Measurements from ENCODE around the gene AIG1.
"Not testable (repeated sequence)": the region's sequence is repeated elsewhere in the genome, so short reads cannot be mapped to it uniquely, and the experiment has no call there.

The AIG1 gene

DNA sequence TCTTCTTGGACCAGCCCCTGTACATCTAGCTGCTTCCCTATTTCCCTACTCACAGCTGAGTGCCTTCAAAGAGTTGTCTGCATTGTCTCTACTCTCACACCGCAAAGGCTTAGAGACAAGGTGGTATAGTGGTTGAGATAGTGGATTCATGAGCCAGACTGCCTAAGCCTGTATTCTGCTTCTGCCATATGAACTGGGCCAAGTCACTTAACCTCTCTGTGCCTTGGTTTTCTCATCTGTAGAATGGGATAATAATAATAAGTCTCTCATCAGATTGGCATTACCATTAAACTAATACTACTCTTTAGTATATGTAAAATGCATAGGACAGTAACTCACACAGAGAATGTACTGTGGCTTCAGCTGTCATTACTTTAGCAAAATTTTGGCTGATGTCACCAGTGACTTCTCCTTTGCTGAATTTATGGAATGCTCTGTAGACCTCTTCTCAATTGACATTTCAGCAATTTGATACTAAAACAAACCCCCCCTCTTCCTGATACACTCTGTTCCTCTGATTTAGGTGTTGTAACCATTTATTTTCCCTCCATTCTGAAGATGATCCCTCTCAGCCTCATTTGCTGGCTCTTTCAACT lies 233.7 kb downstream of the AIG1 start:
- no peak overlapping the region for H3K4me3 ChIP-seq (replicated peaks; ENCODE audit: low read depth, low read length)
- no peak for DNase-seq (ENCODE audit: low read depth)
- TF ChIP-seq, protein P1, sequence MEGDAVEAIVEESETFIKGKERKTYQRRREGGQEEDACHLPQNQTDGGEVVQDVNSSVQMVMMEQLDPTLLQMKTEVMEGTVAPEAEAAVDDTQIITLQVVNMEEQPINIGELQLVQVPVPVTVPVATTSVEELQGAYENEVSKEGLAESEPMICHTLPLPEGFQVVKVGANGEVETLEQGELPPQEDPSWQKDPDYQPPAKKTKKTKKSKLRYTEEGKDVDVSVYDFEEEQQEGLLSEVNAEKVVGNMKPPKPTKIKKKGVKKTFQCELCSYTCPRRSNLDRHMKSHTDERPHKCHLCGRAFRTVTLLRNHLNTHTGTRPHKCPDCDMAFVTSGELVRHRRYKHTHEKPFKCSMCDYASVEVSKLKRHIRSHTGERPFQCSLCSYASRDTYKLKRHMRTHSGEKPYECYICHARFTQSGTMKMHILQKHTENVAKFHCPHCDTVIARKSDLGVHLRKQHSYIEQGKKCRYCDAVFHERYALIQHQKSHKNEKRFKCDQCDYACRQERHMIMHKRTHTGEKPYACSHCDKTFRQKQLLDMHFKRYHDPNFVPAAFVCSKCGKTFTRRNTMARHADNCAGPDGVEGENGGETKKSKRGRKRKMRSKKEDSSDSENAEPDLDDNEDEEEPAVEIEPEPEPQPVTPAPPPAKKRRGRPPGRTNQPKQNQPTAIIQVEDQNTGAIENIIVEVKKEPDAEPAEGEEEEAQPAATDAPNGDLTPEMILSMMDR (IDR thresholded peaks at IDR 0.05; ENCODE audit: low read length, missing control alignments): no peak

DNA sequence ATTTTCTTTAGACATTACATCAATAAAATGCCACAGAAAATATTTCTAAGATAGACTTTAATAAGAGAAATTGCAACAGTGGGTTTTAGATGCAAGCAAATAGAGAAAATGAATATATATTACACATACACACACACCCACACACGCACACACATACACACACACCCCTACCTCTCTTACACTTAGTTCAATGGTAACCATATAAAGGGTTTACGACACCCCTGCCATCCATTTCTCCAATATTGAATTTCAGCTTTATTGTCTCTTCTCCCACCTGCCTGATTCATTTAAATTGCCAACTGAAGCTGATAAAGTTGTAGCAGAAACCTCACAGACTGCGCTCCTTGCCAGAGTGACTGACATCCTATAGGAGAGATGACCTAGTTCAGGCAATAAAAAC lies 235.2 kb downstream of the AIG1 start:
- H3K4me3 ChIP-seq (replicated peaks; ENCODE audit: low read depth, low read length): no peak overlapping the region
- DNase-seq (ENCODE audit: low read depth): no peak
- TF ChIP-seq, protein P1 (IDR thresholded peaks at IDR 0.05; ENCODE audit: low read length, missing control alignments): no peak

DNA sequence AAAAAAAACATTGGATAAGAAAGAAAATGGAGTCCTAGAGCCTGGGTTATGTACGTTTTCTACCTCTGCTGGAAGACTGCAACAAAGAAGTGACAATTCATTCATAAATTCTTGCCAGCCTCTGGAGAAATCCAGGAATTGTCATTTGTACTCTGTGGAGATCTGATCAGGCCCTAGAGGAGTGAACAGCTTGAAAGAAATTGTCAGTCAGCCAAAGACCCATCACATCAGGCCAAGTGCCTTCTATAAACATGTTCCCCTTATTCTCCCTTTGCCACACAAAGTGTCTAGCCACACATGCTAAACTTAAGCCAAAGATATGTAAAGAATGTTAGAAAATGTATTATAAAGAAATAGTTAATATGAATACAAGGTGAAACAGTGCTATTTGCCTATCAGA lies 237.4 kb downstream of the AIG1 start:
- DNase-seq (ENCODE audit: low read depth): no peak
- H3K4me3 ChIP-seq (replicated peaks; ENCODE audit: low read depth, low read length): no peak overlapping the region
- TF ChIP-seq, protein P1 (IDR thresholded peaks at IDR 0.05; ENCODE audit: low read length, missing control alignments): no peak

DNA sequence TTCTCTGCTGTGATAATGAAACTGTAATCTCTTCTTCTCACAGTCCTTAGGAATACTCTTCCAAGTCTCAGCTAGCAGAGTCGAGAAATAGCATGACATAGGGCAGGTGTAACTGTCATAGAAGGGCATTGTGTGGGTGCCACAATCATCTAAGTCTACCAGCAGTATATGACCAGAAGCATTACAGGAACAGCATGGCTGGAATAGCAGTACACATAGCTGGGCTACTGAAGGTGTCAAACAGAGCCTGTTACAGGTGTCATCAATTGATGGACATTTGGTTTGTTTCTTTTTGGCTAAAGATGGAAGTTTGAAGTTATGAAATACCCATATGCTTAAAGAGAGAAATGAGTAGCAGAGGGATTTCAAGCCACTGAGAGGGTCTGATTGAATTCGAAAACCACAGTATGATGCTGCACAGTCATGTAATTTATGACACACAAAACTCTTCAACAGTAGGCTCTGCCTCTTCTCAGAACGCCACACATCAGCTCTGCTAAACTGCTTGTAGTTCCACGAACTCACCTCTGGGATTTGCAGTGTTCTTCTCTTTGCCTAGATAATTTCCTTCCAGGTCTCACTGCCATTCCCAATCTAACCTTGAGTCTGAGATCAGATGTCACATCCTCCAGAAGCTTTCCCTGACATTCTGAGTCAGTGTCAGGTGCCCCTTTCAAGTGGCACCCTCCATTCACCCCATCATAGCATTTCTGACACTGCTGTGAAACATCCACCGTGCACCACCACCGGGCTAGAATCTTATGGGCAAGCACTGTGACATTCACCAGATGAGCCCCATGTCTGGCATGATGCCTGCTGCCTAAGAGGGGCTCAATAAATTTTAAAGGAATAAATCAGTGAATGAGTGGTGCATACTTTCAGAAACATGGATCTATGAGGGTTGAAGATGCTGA lies 238.8 kb downstream of the AIG1 start:
- no peak for DNase-seq (ENCODE audit: low read depth)
- TF ChIP-seq, protein P1 (IDR thresholded peaks at IDR 0.05; ENCODE audit: low read length, missing control alignments): no peak
- no peak overlapping the region for H3K4me3 ChIP-seq (replicated peaks; ENCODE audit: low read depth, low read length)

DNA sequence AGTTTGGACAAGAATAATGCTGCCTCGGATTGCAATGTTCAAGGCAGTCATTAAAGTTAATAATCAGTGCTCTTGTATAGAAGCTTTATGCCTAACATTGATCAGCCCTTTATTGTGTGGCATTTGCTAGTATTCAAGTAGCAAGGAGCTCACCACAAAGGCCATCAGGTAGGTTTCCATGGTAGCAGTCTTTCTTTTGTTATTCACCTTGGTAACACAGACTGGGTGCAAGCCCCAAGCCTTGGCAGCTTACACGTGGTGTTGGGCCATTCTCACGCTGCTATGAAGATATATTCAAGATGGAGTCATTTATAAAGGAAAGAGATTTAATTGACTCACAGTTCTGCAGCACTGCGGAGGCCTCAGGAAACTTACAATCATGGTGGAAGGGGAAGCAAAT lies 240.5 kb downstream of the AIG1 start:
- TF ChIP-seq, protein P1 (IDR thresholded peaks at IDR 0.05; ENCODE audit: low read length, missing control alignments): no peak
- H3K4me3 ChIP-seq (replicated peaks; ENCODE audit: low read depth, low read length): no peak overlapping the region
- DNase-seq (ENCODE audit: low read depth): no peak

- DNase-seq (ENCODE audit: low read depth); H3K4me3 ChIP-seq (replicated peaks; ENCODE audit: low read depth, low read length): not testable (repeated sequence)
Observed at GRCh38 chr6:143307760-143308159, 247.1 kb downstream of the AIG1 start.

- no peak for DNase-seq (ENCODE audit: low read depth)
- TF ChIP-seq, protein P1 (IDR thresholded peaks at IDR 0.05; ENCODE audit: low read length, missing control alignments): no peak
- no peak overlapping the region for H3K4me3 ChIP-seq (replicated peaks; ENCODE audit: low read depth, low read length)
Observed at GRCh38 chr6:143313163-143313562, 252.5 kb downstream of the AIG1 start.
